GM18517 (cell line): ENCODE results near the gene CSH2.
"Not testable (repeated sequence)": the region's sequence is repeated elsewhere in the genome, so short reads cannot be mapped to it uniquely, and the experiment has no call there.

Experiments used
- ATAC-seq: cut with Tn5 transposase; IDR thresholded peaks from one replicate; pipeline ENCODE4 v1.9.1; 2021; ENCODE audit warnings: mild to moderate bottlenecking, moderate library complexity; ENCODE audit not compliant: unreplicated experiment

Gene CSH2

DNA sequence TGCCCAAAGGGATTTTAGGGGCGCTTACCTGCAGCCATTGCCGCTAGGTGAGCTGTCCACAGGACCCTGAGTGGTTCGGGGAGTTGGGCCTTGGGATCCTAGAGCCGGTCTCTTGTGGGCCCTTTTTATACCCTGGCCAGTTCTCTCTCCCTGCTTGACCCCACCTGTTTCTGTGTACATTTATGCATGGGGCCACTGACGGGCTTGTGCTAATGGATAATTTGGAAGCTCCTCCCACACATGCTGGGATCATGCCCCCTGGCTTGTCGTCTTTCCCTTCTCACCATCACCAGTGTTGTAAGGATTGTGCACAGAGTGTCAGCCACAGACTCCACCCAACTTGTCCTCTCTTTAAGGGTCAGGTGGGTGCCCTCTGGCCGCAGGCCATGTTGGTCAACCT is at the start of gene CSH2:
TSS of gene CSH2 (minus strand) at position 101 of the 400 bp plus-strand sequence. CDS start at position 38, 63 bp downstream.
- not testable (repeated sequence) for ATAC-seq

DNA sequence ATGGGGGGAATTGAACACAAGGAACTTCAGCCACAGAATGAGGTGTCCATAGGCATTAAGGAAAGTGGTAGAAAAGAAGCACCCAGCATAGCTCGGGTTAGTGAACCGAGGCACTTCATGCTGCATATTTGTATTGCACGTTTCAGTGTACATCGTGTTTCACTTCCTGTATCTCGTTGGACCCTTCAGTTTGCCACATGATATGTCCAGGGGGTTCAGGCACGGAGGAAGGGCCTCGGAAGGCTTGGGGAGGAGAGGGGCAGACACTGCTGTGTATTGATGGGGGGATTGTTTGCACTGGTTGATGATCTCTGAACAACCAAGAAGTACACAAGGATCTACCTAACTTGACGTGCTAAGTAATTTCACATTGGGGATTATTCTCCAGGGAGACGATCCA is 48.9 kb upstream of the CSH2 start:
- ATAC-seq: peak; percentile 46

DNA sequence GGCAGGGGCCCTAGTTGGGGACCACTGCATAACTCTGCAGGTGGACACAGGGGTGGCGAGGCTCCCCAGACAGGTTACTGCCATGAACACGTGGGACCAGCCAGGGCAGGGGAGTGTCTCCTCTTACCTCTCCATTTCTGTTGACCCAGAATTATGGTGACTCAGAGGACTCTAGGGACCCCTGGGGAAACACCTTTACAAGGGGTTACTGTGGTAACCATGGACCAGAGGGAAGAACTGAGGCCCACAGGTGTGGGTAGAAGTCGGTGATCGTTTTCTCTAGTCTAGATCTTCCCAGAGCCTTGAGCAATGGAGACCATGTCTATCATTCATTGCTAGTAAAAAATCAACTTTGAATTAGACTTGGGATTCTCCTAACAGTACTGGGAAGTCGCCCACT is 47.3 kb upstream of the CSH2 start:
- ATAC-seq: not testable (repeated sequence)

DNA sequence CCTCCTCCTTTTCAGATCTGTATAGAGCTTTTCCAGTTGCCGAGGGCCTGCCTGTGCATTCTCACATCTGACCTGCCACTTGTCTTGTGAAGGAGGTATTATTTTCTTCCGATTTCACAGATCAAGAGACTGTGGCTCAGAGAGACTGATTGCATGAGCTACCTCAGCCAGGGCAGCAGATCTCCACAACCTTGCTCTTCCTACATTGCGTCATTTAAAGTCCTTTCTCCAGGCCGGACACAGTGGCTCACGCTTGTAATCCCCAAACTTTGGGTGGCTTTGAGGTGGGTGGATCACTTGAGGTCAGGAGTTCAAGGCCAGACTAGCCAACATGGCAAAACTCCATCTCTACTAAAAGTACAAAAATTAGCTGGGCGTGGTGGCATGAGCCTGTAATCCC is 46.6 kb upstream of the CSH2 start:
- not testable (repeated sequence) for ATAC-seq

DNA sequence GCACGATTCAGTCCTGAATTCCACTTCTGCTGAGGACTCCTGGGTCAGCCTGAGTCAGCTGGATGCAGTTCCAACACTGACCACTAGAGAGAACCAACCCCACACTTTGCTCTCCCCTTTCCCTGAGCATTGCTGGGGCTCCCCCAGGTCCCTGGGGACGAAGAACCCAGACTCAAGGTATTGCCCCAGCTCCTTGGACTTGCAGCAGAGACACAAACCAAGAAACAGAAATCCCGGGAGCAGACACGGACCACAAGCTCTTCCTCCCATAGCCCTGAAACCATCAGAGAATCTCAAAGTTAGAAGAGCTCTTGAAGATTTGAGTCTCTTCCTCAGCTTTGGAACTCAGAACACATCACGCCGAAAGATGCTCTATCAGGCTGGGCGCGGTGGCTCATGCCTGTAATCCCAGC is 45.8 kb upstream of the CSH2 start:
- peak; percentile 56 for ATAC-seq

DNA sequence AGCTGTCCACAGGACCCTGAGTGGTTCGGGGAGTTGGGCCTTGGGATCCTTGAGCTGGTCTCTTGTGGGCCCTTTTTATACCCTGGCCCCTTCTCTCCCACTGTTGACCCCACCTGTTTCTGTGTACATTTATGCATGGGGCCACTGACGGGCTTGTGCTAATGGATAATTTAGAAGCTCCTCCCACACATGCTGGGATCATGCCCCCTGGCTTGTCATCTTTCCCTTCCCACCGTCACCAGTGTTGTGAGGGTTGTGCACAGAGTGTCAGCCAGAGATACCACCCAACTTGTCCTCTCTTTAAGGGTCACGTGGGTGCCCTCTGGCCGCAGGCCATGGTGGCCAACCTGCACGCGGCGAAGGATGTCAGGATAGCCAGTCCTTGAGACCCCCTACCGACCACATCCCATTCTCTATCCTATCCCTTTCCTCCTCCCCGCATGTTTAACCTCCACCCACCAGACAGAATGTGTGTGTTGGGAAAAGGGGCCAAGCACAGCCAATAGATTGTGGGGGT is 45.4 kb upstream of the CSH2 start, which contains the start of gene GH1:
TSS of gene GH1 (minus strand) at position 51 of the 517 bp plus-strand sequence. CDS start 63 bp downstream, outside the sequence.
- not testable (repeated sequence) for ATAC-seq

DNA sequence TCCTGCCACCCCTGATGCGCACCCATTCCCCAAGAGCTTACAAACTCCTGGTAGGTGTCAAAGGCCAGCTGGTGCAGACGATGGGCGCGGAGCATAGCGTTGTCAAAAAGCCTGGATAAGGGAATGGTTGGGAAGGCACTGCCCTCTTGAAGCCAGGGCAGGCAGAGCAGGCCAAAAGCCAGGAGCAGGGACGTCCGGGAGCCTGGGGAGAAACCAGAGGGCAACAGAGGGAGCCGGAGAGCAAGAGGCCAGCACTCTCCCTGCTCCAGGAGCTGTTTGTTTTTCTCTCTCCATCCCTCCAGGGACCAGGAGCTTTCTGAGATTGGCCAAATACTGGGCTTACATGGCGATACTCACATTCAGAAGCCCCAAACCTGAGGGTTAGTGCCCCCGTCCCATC is 44.8 kb upstream of the CSH2 start:
- no peak for ATAC-seq

DNA sequence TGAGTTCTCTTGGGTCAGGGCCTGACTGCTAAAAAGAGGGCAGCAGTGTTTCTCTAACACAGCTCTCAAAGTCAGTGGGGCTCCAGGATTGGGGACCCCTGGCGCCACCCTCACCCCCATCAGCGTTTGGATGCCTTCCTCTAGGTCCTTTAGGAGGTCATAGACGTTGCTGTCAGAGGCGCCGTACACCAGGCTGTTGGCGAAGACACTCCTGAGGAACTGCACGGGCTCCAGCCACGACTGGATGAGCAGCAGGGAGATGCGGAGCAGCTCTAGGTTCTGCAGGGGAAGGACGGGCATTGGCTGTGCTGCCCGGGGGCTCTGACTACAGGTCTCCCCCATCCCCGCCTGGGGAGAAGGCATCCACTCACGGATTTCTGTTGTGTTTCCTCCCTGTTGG is 44.2 kb upstream of the CSH2 start:
- ATAC-seq: no peak

DNA sequence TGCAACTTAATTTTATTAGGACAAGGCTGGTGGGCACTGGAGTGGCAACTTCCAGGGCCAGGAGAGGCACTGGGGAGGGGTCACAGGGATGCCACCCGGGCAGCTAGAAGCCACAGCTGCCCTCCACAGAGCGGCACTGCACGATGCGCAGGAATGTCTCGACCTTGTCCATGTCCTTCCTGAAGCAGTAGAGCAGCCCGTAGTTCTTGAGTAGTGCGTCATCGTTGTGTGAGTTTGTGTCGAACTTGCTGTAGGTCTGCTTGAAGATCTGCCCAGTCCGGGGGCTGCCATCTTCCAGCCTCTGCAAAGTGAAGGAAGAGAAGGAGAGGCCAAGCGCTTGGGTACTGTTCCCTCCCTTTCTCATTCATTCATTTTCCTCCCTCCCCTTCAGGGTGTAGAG is 43.7 kb upstream of the CSH2 start:
- ATAC-seq: not testable (repeated sequence)

DNA sequence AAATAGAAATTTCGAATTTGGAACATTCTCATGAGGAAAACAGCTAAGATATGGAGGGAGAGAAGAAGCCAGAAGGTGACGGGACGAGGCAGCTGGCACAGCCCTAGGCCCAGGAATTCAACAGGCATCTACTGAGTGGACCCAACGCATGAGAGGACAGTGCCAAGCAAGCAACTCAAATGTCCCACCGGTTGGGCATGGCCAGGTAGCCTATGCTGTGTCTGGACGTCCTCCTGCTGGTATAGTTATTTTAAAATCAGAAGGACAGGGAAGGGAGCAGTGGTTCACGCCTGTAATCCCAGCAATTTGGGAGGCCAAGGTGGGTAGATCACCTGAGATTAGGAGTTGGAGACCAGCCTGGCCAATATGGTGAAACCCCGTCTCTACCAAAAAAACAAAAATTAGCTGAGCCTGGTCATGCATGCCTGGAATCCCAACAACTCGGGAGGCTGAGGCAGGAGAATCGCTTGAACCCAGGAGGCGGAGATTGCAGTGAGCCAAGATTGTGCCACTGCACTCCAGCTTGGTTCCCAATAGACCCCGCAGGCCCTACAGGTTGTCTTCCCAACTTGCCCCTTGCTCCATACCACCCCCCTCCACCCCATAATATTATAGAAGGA is 43.2 kb upstream of the CSH2 start:
- ATAC-seq: no peak

DNA sequence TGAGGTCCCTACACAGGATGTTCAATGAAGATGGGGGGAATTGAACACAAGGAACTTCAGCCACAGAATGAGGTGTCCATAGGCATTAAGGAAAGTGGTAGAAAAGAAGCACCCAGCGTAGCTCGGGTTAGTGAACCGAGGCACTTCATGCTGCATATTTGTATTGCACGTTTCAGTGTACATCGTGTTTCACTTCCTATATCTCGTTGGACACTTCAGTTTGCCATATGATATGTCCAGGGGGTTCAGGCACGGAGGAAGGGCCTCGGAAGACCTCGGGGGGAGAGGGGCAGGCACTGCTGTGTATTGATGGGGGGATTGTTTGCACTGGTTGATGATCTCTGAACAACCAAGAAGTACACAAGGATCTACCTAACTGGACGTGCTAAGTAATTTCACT is 42.3 kb upstream of the CSH2 start:
- not testable (repeated sequence) for ATAC-seq

DNA sequence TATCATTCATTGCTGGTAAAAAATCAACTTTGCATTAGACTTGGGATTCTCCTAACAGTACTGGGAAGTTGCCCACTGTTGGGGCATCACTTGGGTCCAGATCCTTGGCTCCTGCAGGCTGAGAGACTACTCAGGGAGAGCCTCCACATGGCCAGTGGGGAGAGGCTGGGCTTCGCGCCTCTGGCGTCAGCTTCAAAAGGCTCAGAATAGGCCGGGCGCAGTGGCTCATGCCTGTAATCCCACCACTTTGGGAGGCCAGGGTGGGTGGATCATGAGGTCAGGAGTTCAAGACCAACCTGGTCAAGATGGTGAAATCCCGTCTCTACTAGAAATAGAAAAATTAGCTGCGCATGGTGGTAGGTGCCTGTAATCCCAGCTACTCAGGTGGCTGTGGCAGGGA is 41.0 kb upstream of the CSH2 start:
- no peak for ATAC-seq

DNA sequence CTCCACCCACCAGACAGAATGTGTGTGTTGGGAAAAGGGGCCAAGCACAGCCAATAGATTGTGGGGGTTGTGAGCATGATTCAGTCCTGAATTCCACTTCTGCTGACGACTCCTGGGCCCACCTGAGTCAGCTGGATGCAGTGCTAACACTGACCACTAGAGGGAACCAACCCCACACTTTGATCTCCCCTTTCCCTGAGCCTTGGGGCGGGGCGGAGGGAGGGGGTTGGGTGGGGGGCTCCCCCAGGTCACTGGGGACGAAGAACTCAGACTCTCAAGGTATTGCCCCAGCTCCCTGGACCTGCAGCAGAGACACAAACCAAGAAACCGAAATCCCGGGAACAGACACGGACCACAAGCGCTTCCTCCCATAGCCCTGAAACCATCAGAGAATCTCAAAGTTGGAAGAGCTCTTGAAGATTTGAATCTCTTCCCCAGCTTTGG is 38.2 kb upstream of the CSH2 start:
- no peak for ATAC-seq

DNA sequence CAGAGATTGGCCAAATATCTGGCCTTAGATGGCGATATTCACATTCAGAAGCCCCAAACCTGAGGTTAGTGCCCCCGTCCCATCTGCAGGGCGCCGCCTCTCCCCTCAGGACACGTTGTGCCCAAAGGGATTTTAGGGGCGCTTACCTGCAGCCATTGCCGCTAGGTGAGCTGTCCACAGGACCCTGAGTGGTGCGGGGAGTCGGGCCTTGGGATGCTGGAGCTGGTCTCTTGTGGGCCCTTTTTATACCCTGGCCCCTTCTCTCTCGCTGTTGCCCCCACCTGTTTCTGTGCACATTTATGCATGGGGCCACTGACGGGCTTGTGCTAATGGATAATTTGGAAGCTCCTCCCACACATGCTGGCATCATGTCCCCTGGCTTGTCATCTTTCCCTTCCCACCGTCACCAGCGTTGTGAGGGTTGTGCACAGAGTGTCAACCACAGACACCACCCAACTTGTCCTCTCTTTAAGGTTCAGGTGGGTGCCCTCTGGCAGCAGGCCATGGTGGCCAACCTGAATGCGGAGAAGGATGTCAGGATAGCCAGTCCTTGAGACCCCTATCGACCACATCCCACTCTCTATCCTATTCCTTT is 37.7 kb upstream of the CSH2 start, which contains the start of gene CSHL1:
TSS of gene CSHL1 (minus strand) at position 218 of the 595 bp plus-strand sequence. CDS start at position 156, 62 bp downstream.
- ATAC-seq: no peak

DNA sequence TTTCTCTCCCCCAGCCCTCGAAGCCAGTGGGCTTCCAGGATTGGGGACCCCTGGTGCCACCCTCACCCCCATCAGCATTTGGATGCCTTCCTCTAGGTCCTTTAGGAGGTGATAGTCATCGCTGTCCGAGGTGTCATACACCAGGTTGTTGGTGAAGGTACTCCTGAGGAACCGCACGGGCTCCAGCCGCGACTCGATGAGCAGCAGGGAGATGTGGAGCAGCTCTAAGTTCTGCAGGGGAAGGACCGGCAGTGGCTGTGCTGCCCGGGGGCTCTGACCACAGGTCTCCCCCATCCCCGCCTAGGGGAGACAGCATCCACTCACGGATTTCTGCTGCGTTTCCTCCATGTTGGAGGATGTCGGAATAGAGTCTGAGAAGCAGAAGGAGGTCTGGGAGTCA is 36.6 kb upstream of the CSH2 start:
- no peak for ATAC-seq

DNA sequence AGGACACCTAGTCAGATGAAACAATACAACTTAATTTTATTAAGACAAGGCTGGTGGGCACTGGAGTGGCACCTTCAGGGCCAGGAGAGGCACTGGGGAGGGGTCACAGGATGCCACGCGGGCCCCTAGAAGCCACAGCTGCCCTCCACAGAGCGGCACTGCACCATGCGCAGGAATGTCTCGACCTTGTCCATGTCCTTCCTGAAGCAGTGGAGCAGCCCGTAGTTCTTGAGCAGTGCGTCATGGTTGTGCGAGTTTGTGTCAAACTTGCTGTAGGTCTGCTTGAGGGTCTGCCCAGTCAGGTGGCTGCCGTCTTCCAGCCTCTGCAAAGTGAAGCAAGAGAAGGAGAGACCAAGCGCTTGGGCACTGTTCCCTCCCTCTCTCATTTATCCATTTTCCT is 36.1 kb upstream of the CSH2 start:
- not testable (repeated sequence) for ATAC-seq

DNA sequence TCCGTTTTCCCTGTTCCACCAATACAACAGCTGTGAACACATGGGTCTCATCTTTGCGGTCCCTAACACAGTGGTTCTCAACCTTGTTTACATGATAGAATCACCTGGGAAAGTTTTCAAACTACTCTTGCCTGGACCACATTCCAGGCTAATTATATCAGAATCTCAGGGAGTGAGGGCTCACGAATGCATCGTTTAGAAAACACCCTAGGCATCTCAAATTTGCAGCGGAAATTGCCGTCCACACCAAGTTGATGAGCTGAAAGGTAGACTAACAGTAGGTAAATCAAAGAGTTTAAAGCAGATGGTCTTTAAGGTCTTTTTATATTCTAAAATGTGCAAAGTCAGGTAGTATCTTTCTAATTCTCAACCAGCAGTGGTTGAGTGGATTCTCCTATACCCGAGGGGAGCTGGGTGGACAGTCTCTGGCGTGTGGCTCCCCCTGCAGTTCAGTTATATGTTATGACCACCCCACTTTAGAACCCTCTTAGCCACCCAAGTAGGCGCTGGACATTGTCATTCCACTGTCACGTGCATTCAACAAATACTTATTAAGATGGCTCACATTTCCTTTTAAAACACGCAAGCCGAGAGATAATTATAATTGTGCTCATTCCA is 33.8 kb upstream of the CSH2 start:
- not testable (repeated sequence) for ATAC-seq

DNA sequence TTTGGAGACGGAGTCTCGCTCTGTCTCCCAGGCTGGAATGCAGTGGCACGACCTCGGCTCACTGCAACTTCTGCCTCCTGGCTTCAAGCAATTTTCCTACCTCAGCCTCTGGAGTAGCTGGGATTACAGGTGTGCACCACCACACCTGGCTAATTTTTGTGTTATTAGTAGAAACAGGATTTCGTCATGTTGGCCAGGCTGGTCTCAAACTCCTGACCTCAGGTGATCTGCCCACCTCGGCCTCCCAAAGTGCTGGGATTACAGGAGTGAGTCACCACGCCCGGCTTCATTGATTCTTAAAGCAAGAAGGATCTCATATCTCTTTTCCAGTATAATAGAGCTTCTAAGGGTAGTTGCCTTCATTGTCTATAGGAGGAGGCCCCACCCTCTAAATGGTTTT is 31.3 kb upstream of the CSH2 start:
- not testable (repeated sequence) for ATAC-seq

DNA sequence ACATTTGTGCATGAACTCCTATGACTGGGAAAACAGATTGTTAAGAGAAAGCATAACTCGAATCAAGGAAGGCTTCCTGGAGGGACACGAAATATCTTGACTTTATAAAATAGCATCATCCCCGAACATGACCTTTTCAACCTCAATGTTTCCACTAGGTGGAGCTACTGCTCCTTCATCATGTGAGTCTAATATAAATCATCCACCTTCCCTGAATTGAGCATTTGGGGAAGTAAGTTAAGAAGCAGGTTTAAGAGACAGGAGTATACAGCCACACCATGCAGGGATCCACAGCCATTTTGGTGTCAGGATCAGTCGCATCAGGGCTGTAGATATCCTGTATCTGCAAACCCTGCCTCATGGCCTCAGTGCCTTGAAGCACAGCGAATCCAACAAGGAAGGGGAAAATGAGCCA is 30.3 kb upstream of the CSH2 start:
- not testable (repeated sequence) for ATAC-seq

DNA sequence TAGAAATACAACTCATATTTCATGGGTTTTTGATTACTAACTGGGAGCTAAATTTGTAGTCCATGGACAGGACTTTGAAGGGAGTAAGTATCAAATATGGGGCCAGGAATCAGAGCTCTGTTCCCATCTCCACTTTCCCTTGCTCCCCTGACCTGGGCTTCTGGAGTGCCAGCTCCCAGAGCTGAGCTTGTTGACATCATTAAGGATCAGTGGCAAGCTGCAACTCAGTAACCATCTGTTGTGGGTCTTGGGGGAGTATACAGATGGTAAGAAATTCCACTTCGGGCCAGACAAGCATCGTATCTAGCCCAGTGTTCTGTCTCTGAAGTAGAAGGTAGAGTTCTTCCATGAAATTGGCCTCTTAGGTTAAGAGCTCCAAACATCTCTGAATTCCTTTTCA is 28.5 kb upstream of the CSH2 start:
- ATAC-seq: not testable (repeated sequence)

DNA sequence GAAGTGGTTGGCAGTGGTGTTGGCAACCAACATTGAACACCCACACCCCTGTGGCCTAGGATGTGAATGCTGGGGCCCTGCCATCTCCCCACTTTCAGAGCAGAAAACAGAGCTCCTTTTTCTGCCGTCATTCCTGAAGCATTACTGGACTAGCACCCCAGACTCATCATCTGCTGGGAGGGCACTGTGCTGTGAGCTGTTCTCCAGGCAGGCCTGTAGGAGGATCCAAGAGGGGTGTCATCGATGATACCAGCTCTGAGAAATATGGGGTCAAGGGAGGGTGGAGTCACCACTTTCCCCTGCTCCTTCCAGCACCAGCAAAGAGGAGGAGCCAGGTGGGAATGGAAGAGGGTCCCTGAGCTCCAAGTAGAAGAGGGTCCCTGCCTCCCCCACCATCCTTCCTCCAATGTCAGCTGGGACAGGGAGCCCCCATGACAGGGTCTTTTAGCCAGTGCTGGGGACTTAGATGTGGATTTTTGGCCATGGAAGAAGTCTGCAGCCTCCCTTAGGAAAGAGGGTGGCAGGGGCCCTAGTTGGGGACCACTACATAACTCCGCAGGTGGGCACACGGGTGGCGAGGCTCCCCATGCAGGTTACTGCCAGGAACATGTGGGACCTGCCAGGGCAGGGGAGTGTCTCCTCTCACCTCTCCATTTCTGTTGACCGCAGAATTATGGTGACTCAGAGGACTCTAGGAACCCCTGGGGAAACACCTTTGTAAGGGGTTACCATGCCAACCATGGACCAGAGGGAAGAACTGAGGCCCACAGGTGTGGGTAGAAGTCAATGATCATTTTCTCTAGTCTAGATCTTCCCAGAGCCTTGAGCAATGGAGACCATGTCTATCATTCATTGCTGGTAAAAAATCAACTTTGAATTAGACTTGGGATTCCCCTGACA is 25.7 kb upstream of the CSH2 start:
- not testable (repeated sequence) for ATAC-seq
